ENCODE measurements around the gene GAGE13.
"Not testable (repeated sequence)": the region's sequence is repeated elsewhere in the genome, so short reads cannot be mapped to it uniquely, and the experiment has no call there.

GAGE13 gene

DNA sequence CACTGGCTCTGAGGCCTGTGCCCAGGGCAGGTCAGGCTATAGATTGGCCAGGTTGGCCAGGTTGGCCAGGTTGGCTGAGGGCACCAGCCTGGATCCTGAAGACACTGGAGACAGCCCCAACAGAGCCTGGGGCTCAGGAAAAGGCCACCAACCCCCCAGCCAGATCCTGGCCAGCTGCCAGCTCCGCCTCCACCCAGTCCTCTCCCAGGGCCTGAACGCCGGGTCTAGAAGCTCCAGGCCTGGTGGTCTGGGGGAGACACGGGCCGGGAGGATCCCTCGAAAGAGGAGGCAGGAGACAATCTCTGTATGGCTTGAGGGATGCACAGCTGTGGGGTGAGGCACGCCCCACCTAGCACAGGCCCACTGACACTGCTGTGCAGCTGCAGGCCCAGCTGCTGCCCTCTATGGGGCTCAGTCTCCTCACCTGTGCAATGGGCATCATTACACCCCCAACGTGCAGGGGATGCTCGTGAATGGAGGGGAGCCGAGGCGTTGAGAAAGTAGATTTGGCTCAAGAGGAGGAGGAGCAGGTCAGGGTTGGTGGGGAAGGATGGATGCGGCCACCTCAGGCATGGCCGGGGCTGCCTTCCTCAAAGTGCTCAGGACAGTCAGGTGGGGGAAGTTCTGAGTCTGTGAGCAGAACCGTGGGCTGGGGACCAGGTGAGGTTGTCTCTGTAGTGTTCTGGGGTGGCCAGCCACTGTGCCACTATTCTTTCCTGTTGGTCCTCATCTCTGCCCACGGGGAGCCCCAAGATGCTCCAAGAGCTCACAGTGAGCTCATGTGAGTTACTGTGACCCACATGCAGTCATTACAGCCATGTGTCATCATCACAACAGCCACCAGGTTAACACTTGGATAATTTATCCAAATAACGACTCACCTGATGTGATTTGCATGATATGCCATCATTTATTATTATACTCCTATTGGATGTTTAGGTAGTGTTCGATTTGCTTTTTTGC, 38.7 kb upstream of the GAGE13 start:
- DNase-seq (ENCODE audit: low read depth in 1 of 2, low spot score in 1 of 2): no peak
- Histone ChIP-seq H3K4me3 (replicated peaks; ENCODE audit: insufficient read depth, low read length) (no peak overlapping the region), H3K27ac (replicated peaks) (no peak overlapping the region), H3K27me3 (ENCODE audit: insufficient read depth, poor library complexity, severe bottlenecking) (no peaks in the 10 kb centered on the region)
- TF ChIP-seq, protein P1, sequence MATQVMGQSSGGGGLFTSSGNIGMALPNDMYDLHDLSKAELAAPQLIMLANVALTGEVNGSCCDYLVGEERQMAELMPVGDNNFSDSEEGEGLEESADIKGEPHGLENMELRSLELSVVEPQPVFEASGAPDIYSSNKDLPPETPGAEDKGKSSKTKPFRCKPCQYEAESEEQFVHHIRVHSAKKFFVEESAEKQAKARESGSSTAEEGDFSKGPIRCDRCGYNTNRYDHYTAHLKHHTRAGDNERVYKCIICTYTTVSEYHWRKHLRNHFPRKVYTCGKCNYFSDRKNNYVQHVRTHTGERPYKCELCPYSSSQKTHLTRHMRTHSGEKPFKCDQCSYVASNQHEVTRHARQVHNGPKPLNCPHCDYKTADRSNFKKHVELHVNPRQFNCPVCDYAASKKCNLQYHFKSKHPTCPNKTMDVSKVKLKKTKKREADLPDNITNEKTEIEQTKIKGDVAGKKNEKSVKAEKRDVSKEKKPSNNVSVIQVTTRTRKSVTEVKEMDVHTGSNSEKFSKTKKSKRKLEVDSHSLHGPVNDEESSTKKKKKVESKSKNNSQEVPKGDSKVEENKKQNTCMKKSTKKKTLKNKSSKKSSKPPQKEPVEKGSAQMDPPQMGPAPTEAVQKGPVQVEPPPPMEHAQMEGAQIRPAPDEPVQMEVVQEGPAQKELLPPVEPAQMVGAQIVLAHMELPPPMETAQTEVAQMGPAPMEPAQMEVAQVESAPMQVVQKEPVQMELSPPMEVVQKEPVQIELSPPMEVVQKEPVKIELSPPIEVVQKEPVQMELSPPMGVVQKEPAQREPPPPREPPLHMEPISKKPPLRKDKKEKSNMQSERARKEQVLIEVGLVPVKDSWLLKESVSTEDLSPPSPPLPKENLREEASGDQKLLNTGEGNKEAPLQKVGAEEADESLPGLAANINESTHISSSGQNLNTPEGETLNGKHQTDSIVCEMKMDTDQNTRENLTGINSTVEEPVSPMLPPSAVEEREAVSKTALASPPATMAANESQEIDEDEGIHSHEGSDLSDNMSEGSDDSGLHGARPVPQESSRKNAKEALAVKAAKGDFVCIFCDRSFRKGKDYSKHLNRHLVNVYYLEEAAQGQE (IDR thresholded peaks at IDR 0.05; ENCODE audit: insufficient replicate concordance, low read depth): no peak
- TF ChIP-seq, protein P2, sequence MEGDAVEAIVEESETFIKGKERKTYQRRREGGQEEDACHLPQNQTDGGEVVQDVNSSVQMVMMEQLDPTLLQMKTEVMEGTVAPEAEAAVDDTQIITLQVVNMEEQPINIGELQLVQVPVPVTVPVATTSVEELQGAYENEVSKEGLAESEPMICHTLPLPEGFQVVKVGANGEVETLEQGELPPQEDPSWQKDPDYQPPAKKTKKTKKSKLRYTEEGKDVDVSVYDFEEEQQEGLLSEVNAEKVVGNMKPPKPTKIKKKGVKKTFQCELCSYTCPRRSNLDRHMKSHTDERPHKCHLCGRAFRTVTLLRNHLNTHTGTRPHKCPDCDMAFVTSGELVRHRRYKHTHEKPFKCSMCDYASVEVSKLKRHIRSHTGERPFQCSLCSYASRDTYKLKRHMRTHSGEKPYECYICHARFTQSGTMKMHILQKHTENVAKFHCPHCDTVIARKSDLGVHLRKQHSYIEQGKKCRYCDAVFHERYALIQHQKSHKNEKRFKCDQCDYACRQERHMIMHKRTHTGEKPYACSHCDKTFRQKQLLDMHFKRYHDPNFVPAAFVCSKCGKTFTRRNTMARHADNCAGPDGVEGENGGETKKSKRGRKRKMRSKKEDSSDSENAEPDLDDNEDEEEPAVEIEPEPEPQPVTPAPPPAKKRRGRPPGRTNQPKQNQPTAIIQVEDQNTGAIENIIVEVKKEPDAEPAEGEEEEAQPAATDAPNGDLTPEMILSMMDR (IDR thresholded peaks at IDR 0.05; ENCODE audit: insufficient read depth, low read length): no peak
- no peak for TF ChIP-seq SPI1 (IDR thresholded peaks at IDR 0.05; ENCODE audit: borderline replicate concordance, low read depth)
- TF ChIP-seq POLR2AphosphoS5 (IDR thresholded peaks at IDR 0.05; ENCODE audit: low read depth): no peak
- no peak for TF ChIP-seq GABPA (IDR thresholded peaks at IDR 0.05; ENCODE audit: low read depth)

DNA sequence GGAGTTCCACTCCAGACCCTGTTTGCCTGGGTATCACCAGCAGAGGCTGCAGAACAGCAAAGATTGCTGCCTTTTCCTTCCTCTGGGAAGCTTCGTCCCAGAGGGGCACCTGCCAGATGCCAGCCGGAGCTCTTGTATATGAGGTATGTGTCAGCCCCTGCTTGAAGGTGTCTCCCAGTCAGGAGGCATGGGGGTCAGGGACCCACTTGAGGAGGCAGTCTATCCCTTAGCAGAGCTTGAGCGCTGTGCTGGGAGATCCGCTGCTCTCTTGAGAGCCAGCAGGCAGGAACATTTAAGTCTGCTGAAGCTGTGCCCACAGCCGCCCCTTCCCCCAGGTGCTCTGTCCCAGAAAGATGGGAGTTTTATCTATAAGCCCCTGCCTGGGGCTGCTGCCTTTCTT, 32.1 kb upstream of the GAGE13 start:
- H3K4me3 ChIP-seq (replicated peaks; ENCODE audit: insufficient read depth, low read length); H3K27ac ChIP-seq (replicated peaks); DNase-seq (ENCODE audit: low read depth in 1 of 2, low spot score in 1 of 2); H3K27me3 ChIP-seq (ENCODE audit: insufficient read depth, poor library complexity, severe bottlenecking): not testable (repeated sequence)

GRCh38 chrX:49300703-49301102, 30.7 kb upstream of the GAGE13 start:
- H3K4me3 ChIP-seq (replicated peaks; ENCODE audit: insufficient read depth, low read length): no peak overlapping the region
- TF ChIP-seq GABPA (IDR thresholded peaks at IDR 0.05; ENCODE audit: low read depth): no peak
- TF ChIP-seq, protein P2 (IDR thresholded peaks at IDR 0.05; ENCODE audit: insufficient read depth, low read length): no peak
- TF ChIP-seq POLR2AphosphoS5 (IDR thresholded peaks at IDR 0.05; ENCODE audit: low read depth): no peak
- TF ChIP-seq, protein P1 (IDR thresholded peaks at IDR 0.05; ENCODE audit: insufficient replicate concordance, low read depth): no peak
- H3K27me3 ChIP-seq (ENCODE audit: insufficient read depth, poor library complexity, severe bottlenecking): no peaks in the 10 kb centered on the region
- H3K27ac ChIP-seq (replicated peaks): no peak overlapping the region
- no peak for DNase-seq (ENCODE audit: low read depth in 1 of 2, low spot score in 1 of 2)

- Histone ChIP-seq H3K27ac (replicated peaks) (no peak within 1 kb of the TSS), H3K4me3 (replicated peaks; ENCODE audit: insufficient read depth, low read length) (no peak within 1 kb of the TSS), H3K27me3 (ENCODE audit: insufficient read depth, poor library complexity, severe bottlenecking) (no peaks in the 10 kb centered on the region)
- DNase-seq (ENCODE audit: low read depth in 1 of 2, low spot score in 1 of 2): no peak
- no peak for TF ChIP-seq GABPA (IDR thresholded peaks at IDR 0.05; ENCODE audit: low read depth)
- TF ChIP-seq, protein P1 (IDR thresholded peaks at IDR 0.05; ENCODE audit: insufficient replicate concordance, low read depth): no peak
- TF ChIP-seq, protein P2 (IDR thresholded peaks at IDR 0.05; ENCODE audit: insufficient read depth, low read length): no peak
Measured at GRCh38 chrX:49303346-49303745, 28.0 kb upstream of the GAGE13 start, which contains the start of gene GAGE10. Gene GAGE10 (plus strand): TSS chrX:49303646. CDS start chrX:49304860, 1,214 bp downstream.

DNA sequence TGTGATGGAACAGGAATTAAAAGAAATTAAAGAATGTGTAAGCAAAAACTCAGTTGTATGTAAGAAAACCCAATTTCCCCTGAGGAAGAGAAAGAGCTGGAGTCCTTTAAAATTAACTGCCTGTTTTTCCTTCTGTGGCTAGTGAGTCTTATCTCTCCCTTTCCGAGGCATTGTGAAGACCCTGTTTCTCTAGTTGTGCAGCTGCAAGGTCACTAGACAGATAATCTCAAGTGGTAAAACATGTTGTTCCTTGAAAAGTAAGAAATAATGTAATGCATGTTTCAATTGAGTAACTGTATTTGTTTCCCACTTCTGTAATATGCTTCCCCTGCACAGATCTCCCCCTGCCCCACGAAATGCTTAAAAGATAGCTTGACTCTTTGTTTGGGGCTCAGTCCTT, 23.6 kb upstream of the GAGE13 start:
- not testable (repeated sequence) for DNase-seq (ENCODE audit: low read depth in 1 of 2, low spot score in 1 of 2); H3K4me3 ChIP-seq (replicated peaks; ENCODE audit: insufficient read depth, low read length); H3K27me3 ChIP-seq (ENCODE audit: insufficient read depth, poor library complexity, severe bottlenecking); H3K27ac ChIP-seq (replicated peaks)

Data from HL-60 (cell line).